Psoas muscle (tissue), 8 donors: ENCODE data around the gene EPHB1. TPM values are rescaled to one million over a fixed set of nuclear protein-coding genes. Genes with fewer than 3 reads are reported as not detected.

Experiments used
- ATAC-seq, 4 donors: fragments of 200-7000 bp; cut with Tn5 transposase; one replicate each; pipeline ENCODE4 v1.9.1; 2020; ENCODE audit warnings: moderate library complexity in 3 of 4, mild to moderate bottlenecking in 2 of 4
- DNase-seq, 2 donors: peaks; one replicate each; pipeline ENCODE4 v3.0.0-alpha.2; 2020
- H3K27ac ChIP-seq: fragments of 200-600 bp; one replicate; pipeline ENCODE4 v1.8.0; 2022
- H3K27me3 ChIP-seq, 3 donors: fragments of 200-600 bp in 1 of 3; one replicate each; pipeline versions ENCODE4 v1.6.1 to v1.8.0; 2013 to 2022; ENCODE audit warnings: low read length in 2 of 3, mild to moderate bottlenecking in 2 of 3, moderate library complexity in 1 of 3; ENCODE audit not compliant: insufficient read depth in 3 of 3
- H3K36me3 ChIP-seq, 2 donors: fragments of 200-600 bp in 1 of 2; one replicate each; pipeline versions ENCODE4 v1.6.1 to v1.8.0; 2013 to 2022; ENCODE audit warnings: low read depth in 1 of 2, mild to moderate bottlenecking in 1 of 2, moderate library complexity in 1 of 2; ENCODE audit not compliant: insufficient read depth in 1 of 2
- H3K4me1 ChIP-seq: fragments of 200-600 bp; one replicate; pipeline ENCODE4 v1.8.0; 2022
- H3K4me3 ChIP-seq: fragments of 200-600 bp; one replicate; pipeline ENCODE4 v1.8.0; 2022; ENCODE audit warnings: mild to moderate bottlenecking
- H3K9me3 ChIP-seq: fragments of 200-600 bp; one replicate; pipeline ENCODE4 v1.8.0; 2022
- CTCF ChIP-seq: fragments of 200-600 bp; IDR thresholded peaks from one replicate; pipeline ENCODE4 v1.8.0; 2022; ENCODE audit warnings: antibody characterized with exemption
- WGBS, 3 donors: extraction: QIAGEN DNeasy Blood & Tissue Kit; methylation state at CpG; one replicate each; pipeline versions ENCODE4 v1.1.6 to v1.1.7; 2013; 5-methylcytosine and 5-hydroxymethylcytosine counted together
- intact Hi-C, 2 donors: fragments of 100-400 bp; cut with DNase I; formaldehyde crosslinking; loops; one replicate each; pipeline versions ENCODE4 v1.11.0 to v1.14.2; 2022
- polyA plus RNA-seq, 3 donors: library from polyadenylated mRNA; stranded (reverse); fragments of 200-250 nt; gene quantifications; one replicate each; pipeline ENCODE4 v1.2.3, GENCODE V29; 2013
- total RNA-seq, 4 donors: library from RNA; stranded (reverse); fragmentation: NEBNext Ultra II Directional in 2 of 4; extraction: Animal tissue kit (Norgen Biotek cat#: 25700) in 2 of 4; gene quantifications; one replicate each; pipeline versions ENCODE4 v1.2.1 to v1.2.4, GENCODE V29; 2021 to 2023
- donor health status: healthy with polysubstance abuse.
- donor health status: DM: no; HTN: no; CAD: no; lungs with moderate emphysema.
- donor health status: Bipolar disorder and iron deficiency.
- donor health status: healthy.
- donor health status: DM: yes; HTN: yes; CAD: no.
- donor health status: DM: no; HTN: no; CAD: no.
- donor health status: DM: no; HTN: no; CAD: no.
- donor health status: DM: yes; HTN: yes; CAD: no.

The EPHB1 gene
- total and polyA plus RNA-seq, 7 donors, result 0.85 to 6.3 (median 2.0) TPM

DNA sequence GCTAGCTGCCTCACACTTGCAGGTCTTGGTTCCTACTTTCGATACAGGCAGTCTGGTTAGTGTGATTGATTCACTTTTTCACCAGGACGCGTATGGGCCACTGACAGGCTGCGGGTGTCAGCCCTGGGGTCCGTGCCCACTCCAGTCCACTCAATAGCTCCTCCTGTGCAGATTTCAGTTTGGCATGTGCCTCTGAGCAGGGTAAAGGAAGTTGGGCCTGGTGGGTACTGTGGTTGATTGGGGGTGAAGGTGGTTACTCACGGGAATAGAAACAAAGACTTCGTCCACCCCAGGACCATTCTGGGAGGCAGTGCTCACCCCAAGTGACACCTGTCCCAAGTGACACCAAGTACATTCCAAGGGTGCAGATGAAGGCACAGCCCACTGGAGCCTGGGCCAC is 62.3 kb downstream of the EPHB1 start:
- TF ChIP-seq CTCF, result no peak
- Histone ChIP-seq H3K9me3 (no peaks in the 10 kb centered on the region), H3K27ac (no peak overlapping the region), H3K4me1 (no peaks in the 10 kb centered on the region), H3K4me3 (no peak overlapping the region), H3K36me3 (no peaks in the 10 kb centered on the region), H3K27me3 (no peaks in the 10 kb centered on the region)
- DNase-seq, result no peak
- ATAC-seq, result no peak
- 87 to 93% (median 93%) methylated on average over 7 of the region's 7 CpGs for WGBS, 3 donors
- intact Hi-C loops, result loop anchor here in 1 of 2 donors (5.0 kb wide), 1 partner anchor 55 kb away; no protein-coding TSS in a partner anchor

GRCh38 chr3:134857776-134858362 is 62.8 kb downstream of the EPHB1 start:
- Histone ChIP-seq H3K9me3 (no peaks in the 10 kb centered on the region), H3K27ac (no peak overlapping the region), H3K4me3 (no peak overlapping the region), H3K4me1 (no peaks in the 10 kb centered on the region), H3K36me3 (no peaks in the 10 kb centered on the region), H3K27me3 (no peaks in the 10 kb centered on the region)
- DNase-seq, result no peak
- ATAC-seq, result no peak
- no peak for TF ChIP-seq CTCF
- intact Hi-C loops, result loop anchor here in 1 of 2 donors (5.0 kb wide), 1 partner anchor 56 kb away; no protein-coding TSS in a partner anchor

- no peak for DNase-seq
Observed at GRCh38 chr3:134858441-134859035, 63.5 kb downstream of the EPHB1 start.

GRCh38 chr3:134859341-134859740 is 64.3 kb downstream of the EPHB1 start:
- H3K27me3 ChIP-seq, result no peaks in the 10 kb centered on the region
- TF ChIP-seq CTCF, result no peak
- no peak overlapping the region for H3K4me3 ChIP-seq
- no peak overlapping the region for H3K27ac ChIP-seq
- WGBS, 3 donors, result 13 to 79% (median 71%) methylated on average over 1 of the region's 1 CpG
- H3K36me3 ChIP-seq, result no peaks in the 10 kb centered on the region
- ATAC-seq (no peak), DNase-seq (no peak)
- H3K4me1 ChIP-seq, result no peaks in the 10 kb centered on the region
- H3K9me3 ChIP-seq, result no peaks in the 10 kb centered on the region
- intact Hi-C loops, result loop anchor here in 1 of 2 donors (5.0 kb wide), 1 partner anchor 57 kb away; no protein-coding TSS in a partner anchor

More at GRCh38 chr3:134858441-134859035, 63.5 kb downstream of the EPHB1 start:
- no peak for ATAC-seq
- Histone ChIP-seq H3K4me3 (no peak overlapping the region), H3K9me3 (no peaks in the 10 kb centered on the region), H3K27me3 (no peaks in the 10 kb centered on the region), H3K27ac (no peak overlapping the region), H3K4me1 (no peaks in the 10 kb centered on the region), H3K36me3 (no peaks in the 10 kb centered on the region)
- intact Hi-C loops, result loop anchor here in 1 of 2 donors (5.0 kb wide), 1 partner anchor 56 kb away; no protein-coding TSS in a partner anchor
- 43 to 71% (median 66%) methylated on average over 7 of the region's 7 CpGs for WGBS, 3 donors
- TF ChIP-seq CTCF, result no peak
